HG02610 (cell line): ENCODE results near the gene GFRA4.

Source experiments
- ATAC-seq: cut with Tn5 transposase; IDR thresholded peaks from one replicate; pipeline ENCODE4 v1.9.1; 2021; ENCODE audit warnings: mild to moderate bottlenecking, moderate library complexity; ENCODE audit not compliant: unreplicated experiment

Gene GFRA4

GRCh38 chr20:3674995-3675900, 12.0 kb upstream of the GFRA4 start:
- no peak for ATAC-seq

GRCh38 chr20:3674447-3674846, 11.2 kb upstream of the GFRA4 start:
- ATAC-seq = no peak

- no peak for ATAC-seq
Observed at GRCh38 chr20:3673221-3674070, 10.2 kb upstream of the GFRA4 start.

GRCh38 chr20:3672547-3673171, 9.5 kb upstream of the GFRA4 start:
- no peak for ATAC-seq

- no peak for ATAC-seq
Observed at GRCh38 chr20:3671986-3672546, 8.9 kb upstream of the GFRA4 start.

DNA sequence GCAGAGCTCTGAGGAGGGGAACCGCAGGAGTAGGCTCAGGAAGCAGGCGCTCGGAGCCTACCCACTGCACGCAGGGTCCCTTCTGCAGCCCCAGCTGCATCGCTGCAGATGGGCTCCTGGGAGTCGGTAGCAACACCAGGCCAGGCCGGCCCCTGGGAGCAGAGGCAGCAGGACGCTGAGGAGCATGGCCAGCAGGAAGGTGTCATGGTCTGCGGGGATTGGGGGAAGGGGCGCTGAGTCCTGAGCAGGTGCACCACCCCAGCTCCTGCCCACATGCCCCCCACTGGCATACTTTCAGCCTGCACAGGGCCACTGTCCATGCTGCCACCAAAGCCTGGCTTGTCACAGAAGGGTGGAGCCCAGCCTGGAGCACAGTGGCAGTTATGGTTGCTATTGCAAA, 7.7 kb upstream of the GFRA4 start:
- ATAC-seq = no peak

DNA sequence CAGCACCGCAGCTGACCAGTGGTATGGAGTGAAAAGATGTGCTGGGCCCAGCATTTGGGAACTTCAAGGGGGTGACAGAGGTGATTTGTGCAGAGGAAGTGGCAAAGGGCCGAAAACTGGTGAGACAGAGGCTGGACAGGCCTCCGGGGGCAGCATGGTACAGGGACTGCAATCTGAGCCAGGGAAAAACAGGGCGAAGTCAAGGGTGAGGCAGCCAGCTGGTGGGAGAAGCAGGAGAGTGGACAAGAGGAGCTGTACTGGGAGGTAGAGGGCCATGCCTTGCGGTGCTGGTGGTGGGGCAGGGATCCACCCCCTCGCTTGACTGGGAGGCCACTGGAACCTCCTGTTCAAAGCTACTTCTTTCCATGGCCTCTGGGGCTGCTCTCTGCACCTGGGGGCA, 7.3 kb upstream of the GFRA4 start:
- no peak for ATAC-seq

DNA sequence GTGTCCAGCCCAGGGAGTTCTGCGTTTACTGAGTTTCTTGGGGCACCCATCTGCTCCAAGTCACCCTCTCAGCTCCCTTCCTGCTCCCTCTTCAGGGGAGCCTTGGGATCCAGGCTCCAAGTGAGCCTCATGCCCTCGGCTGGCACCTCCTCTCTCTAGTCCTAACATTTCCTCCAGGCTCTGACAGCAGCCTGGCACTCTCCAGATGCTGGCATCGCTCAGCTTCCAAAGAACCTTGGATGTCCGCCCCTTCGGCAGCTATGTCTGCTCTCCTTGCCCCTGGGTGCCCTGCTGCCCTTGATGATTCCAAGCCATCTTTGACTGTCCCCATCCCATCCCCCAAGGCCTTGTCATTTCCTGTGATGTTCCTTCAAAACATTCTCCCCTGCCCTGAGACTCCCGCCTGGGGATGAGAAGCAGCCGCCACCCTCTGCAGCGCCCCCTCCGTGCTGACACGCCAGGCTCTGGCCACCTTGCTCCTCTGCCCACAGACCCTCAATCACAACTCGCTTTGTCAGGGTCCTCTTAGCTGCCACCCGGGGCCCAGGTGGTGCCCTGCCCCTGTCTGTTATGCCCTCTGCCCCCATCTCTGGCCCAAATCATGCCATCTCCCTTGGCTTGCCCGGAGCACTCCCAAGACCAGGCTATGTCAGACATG, 6.6 kb upstream of the GFRA4 start:
- ATAC-seq = no peak

GRCh38 chr20:3667434-3668037, 4.3 kb upstream of the GFRA4 start:
- no peak for ATAC-seq

DNA sequence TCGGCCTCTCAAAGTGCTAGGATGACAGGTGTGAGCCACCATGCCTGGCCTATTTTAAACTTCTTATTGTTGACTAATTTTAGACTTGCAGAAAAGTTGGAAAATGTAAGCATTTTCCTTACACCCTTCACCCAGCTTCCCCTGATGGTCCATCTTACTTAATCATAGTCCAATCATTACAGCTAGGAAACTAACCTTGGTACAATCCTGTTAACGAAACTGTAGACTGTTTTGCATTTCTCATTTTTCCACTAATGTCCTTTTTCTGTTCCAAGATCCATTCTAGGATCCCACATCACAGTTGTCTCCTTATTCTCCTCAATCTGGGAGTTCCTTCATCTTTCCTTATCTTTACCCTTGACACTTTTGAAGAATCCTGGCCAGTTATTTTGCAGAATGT, 659 bp upstream of the GFRA4 start:
- ATAC-seq = no peak

GRCh38 chr20:3661814-3662665, 1.2 kb downstream of the GFRA4 start:
- ATAC-seq = no peak

GRCh38 chr20:3661060-3661813, 2.0 kb downstream of the GFRA4 start:
- ATAC-seq = no peak

DNA sequence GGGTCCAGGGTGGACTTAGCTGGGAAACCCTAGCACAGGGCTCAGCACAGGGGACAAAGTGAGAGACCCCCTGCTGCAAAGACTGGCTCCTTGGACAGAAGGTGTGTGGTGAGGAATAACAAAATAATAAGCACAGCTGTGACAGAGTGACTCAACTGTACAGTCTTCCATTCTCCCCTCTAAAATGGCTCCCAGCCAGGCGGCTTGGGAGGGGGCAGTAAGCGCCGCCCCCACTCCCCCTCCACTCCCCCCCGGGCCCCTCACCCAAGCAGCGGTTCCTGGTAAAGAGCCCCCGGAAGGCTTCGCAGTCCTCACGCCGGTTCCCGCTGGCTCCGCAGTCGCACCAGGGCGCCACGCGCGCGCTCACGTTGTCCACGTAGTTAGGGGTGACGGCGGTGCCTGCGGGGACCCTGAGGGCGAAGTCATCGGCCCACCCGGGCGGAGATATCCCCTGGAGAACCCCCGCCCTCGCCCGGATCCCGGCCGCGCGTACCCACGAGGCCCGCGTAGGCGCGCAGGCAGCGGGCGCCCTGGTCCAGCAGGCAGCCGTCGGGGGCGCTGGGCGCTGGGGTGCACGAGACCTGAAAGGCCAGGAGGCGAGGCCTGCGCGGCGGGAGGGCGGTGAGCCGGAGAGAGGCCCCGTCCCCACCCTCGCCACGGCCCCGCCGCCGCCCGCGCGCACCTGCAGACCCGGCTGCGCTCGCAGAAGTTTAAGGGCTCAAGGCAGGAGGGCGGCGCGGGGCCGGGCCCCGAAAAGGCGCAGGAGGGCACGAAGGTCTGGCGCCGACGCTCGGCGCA, 2.7 kb downstream of the GFRA4 start:
- ATAC-seq = no peak

- ATAC-seq = no peak
Observed at GRCh38 chr20:3659492-3660261, 3.5 kb downstream of the GFRA4 start.

DNA sequence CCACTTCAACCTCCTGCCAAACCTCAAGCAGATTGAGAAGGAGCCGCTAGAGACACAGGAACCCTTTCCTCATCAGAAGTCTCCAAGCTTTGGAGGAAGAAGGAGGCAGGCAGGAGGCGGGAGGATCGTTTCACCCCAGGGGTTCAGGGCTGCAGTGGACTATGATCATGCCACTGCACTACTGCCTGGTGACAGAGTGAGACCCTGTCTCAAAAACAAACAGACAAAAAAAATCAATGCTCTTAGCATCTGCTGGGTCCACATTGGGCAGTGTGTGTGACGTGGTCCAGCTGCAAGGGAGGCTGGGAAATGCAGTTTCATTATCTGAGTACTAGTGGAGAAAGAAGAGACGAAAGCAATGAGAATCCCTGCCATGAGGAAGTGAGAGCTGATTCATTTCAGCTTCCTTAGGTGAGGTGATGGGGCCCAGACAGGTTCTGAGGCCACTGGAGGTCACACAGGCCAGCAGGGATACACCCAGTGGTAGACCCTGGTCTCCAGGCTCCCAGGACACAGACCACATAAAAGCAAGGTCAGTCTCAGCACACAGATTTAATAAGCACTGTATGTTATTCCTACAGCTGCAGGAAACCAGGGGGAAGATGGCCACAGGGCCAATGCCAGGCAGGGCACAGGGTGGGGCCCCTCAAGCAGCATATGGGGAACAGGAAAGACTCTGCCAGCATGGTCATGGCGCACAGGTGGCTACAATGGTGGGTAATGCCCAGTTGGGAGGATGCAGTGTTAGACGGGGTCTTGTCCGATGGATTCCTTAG, 4.3 kb downstream of the GFRA4 start:
- peak; percentile 84 for ATAC-seq

- ATAC-seq = no peak
Observed at GRCh38 chr20:3658019-3658715, 5.0 kb downstream of the GFRA4 start.
